ENCODE results near the gene IREB2.
"Not testable (repeated sequence)": the region's sequence is repeated elsewhere in the genome, so short reads cannot be mapped to it uniquely, and the experiment has no call there.

The IREB2 gene

GRCh38 chr15:78536134-78536533 lies 98.1 kb downstream of the IREB2 start:
- in situ Hi-C loops (cut with MboI; ENCODE audit: low pct_unique_long_range_greater_than_20kb, low sequenced_read_pairs, unreplicated experiment) = no loop called here
- no peak for DNase-seq (ENCODE audit: low spot score)
- TF ChIP-seq, protein P1, sequence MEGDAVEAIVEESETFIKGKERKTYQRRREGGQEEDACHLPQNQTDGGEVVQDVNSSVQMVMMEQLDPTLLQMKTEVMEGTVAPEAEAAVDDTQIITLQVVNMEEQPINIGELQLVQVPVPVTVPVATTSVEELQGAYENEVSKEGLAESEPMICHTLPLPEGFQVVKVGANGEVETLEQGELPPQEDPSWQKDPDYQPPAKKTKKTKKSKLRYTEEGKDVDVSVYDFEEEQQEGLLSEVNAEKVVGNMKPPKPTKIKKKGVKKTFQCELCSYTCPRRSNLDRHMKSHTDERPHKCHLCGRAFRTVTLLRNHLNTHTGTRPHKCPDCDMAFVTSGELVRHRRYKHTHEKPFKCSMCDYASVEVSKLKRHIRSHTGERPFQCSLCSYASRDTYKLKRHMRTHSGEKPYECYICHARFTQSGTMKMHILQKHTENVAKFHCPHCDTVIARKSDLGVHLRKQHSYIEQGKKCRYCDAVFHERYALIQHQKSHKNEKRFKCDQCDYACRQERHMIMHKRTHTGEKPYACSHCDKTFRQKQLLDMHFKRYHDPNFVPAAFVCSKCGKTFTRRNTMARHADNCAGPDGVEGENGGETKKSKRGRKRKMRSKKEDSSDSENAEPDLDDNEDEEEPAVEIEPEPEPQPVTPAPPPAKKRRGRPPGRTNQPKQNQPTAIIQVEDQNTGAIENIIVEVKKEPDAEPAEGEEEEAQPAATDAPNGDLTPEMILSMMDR (IDR thresholded peaks at IDR 0.05; ENCODE audit: extremely low read depth, insufficient read depth, missing control alignments) = no peak

- TF ChIP-seq, protein P1 (IDR thresholded peaks at IDR 0.05; ENCODE audit: extremely low read depth, insufficient read depth, missing control alignments) = no peak
- in situ Hi-C loops (cut with MboI; ENCODE audit: low pct_unique_long_range_greater_than_20kb, low sequenced_read_pairs, unreplicated experiment) = no loop called here
- no peak for DNase-seq (ENCODE audit: low spot score)
Observed at GRCh38 chr15:78537266-78537905, 99.4 kb downstream of the IREB2 start.

- TF ChIP-seq, protein P1 (IDR thresholded peaks at IDR 0.05; ENCODE audit: extremely low read depth, insufficient read depth, missing control alignments) = no peak
- DNase-seq (ENCODE audit: low spot score) = no peak
- in situ Hi-C loops (cut with MboI; ENCODE audit: low pct_unique_long_range_greater_than_20kb, low sequenced_read_pairs, unreplicated experiment) = no loop called here
Observed at GRCh38 chr15:78538358-78538757, 100.3 kb downstream of the IREB2 start.

- DNase-seq (ENCODE audit: low spot score); in situ Hi-C loops (cut with MboI; ENCODE audit: low pct_unique_long_range_greater_than_20kb, low sequenced_read_pairs, unreplicated experiment): not testable (repeated sequence)
Observed at GRCh38 chr15:78539464-78540140, 101.6 kb downstream of the IREB2 start.

GRCh38 chr15:78540141-78540870 lies 102.3 kb downstream of the IREB2 start, which contains the start of gene PSMA4:
Gene PSMA4 (plus strand): TSS chr15:78540444. CDS start chr15:78541928, 1,484 bp downstream.
- TF ChIP-seq, protein P1 (IDR thresholded peaks at IDR 0.05; ENCODE audit: extremely low read depth, insufficient read depth, missing control alignments) = peak; percentile 10
- DNase-seq (ENCODE audit: low spot score) = peak; percentile 92
- in situ Hi-C loops (cut with MboI; ENCODE audit: low pct_unique_long_range_greater_than_20kb, low sequenced_read_pairs, unreplicated experiment) = no loop called here

GRCh38 chr15:78540871-78541743 lies 103.1 kb downstream of the IREB2 start:
- peak; percentile 36 for DNase-seq (ENCODE audit: low spot score)
- TF ChIP-seq, protein P1 (IDR thresholded peaks at IDR 0.05; ENCODE audit: extremely low read depth, insufficient read depth, missing control alignments) = no peak

More at GRCh38 chr15:78540871-78541743, 103.1 kb downstream of the IREB2 start:
- in situ Hi-C loops (cut with MboI; ENCODE audit: low pct_unique_long_range_greater_than_20kb, low sequenced_read_pairs, unreplicated experiment) = no loop called here

All from GM13977 (cell line).